H9 (cell line): ENCODE results near the gene BBOF1. TPM values are rescaled to one million over a fixed set of nuclear protein-coding genes. Genes with fewer than 3 reads are reported as not detected.

Experiments used
- DNase-seq: peaks from one replicate; pipeline ENCODE4 v3.0.0-alpha.2; 2017
- H2AFZ ChIP-seq: one replicate; pipeline ENCODE4 v1.6.1; 2013; ENCODE audit warnings: mild to moderate bottlenecking, low read length, control low read depth, moderate library complexity
- H2AK5ac ChIP-seq: 2 replicates; pipeline ENCODE4 v1.6.1; 2013; ENCODE audit warnings: low read length, control low read depth, mixed read lengths; ENCODE audit not compliant: insufficient read length
- H2BK120ac ChIP-seq: one replicate; pipeline ENCODE4 v1.6.1; 2013; ENCODE audit warnings: low read depth, mild to moderate bottlenecking, low read length, control low read depth, inconsistent platforms; ENCODE audit not compliant: poor library complexity, severe bottlenecking
- H2BK12ac ChIP-seq: 2 replicates; pipeline ENCODE4 v1.6.1; 2013; ENCODE audit warnings: low read length, control low read depth, mixed read lengths, low read depth; ENCODE audit not compliant: insufficient read length
- H2BK15ac ChIP-seq: 2 replicates; pipeline ENCODE4 v1.6.1; 2013; ENCODE audit warnings: low read depth, low read length, control low read depth
- H2BK20ac ChIP-seq: one replicate; pipeline ENCODE4 v1.6.1; 2013; ENCODE audit warnings: low read depth, mild to moderate bottlenecking, low read length, control low read depth, inconsistent platforms; ENCODE audit not compliant: poor library complexity, severe bottlenecking
- H2BK5ac ChIP-seq: 2 replicates; pipeline ENCODE4 v1.6.1; 2013; ENCODE audit warnings: low read length, control low read depth, mixed read lengths; ENCODE audit not compliant: insufficient read length
- H3K14ac ChIP-seq: 2 replicates; pipeline ENCODE4 v1.6.1; 2013; ENCODE audit warnings: low read length, control low read depth; ENCODE audit not compliant: insufficient read depth
- H3K18ac ChIP-seq: 2 replicates; pipeline ENCODE4 v1.6.1; 2013; ENCODE audit warnings: low read depth, mild to moderate bottlenecking, mixed read lengths, low read length, control low read depth; ENCODE audit not compliant: insufficient read length
- H3K23ac ChIP-seq: 2 replicates; pipeline ENCODE4 v1.6.1; 2013; ENCODE audit warnings: low read length, control low read depth, mixed read lengths, low read depth; ENCODE audit not compliant: insufficient read length
- H3K23me2 ChIP-seq: 2 replicates; pipeline ENCODE4 v1.6.1; 2013; ENCODE audit warnings: low read depth, mild to moderate bottlenecking, mixed read lengths, low read length, control low read depth; ENCODE audit not compliant: insufficient read length, poor library complexity, severe bottlenecking
- H3K27ac ChIP-seq: 2 replicates; pipeline ENCODE4 v1.5.1; 2013; ENCODE audit warnings: low read length, control low read depth, mixed read lengths, low read depth; ENCODE audit not compliant: insufficient read length
- H3K27me3 ChIP-seq: 2 replicates; pipeline ENCODE4 v1.6.1; 2013; ENCODE audit warnings: low read length, control low read depth, inconsistent platforms; ENCODE audit not compliant: insufficient read depth
- H3K4ac ChIP-seq: 2 replicates; pipeline ENCODE4 v1.6.1; 2013; ENCODE audit warnings: low read depth, mild to moderate bottlenecking, control low read depth, inconsistent platforms, low read length, moderate library complexity
- H3K4me1 ChIP-seq: 2 replicates; pipeline ENCODE4 v1.6.1; 2013; ENCODE audit warnings: low read length, control low read depth, inconsistent platforms; ENCODE audit not compliant: insufficient read depth
- H3K4me2 ChIP-seq: 2 replicates; pipeline ENCODE4 v1.6.1; 2013; ENCODE audit warnings: low read length, control low read depth, mixed read lengths; ENCODE audit not compliant: insufficient read length, insufficient read depth
- H3K56ac ChIP-seq: 2 replicates; pipeline ENCODE4 v1.6.1; 2013; ENCODE audit warnings: low read depth, mild to moderate bottlenecking, mixed read lengths, low read length, control low read depth; ENCODE audit not compliant: insufficient read length
- H3K79me1 ChIP-seq: 2 replicates; pipeline ENCODE4 v1.6.1; 2013; ENCODE audit warnings: low read depth, mild to moderate bottlenecking, moderate library complexity, low read length, control low read depth, inconsistent platforms; ENCODE audit not compliant: insufficient read depth, poor library complexity, severe bottlenecking
- H3K79me2 ChIP-seq: 2 replicates; pipeline ENCODE4 v1.6.1; 2013; ENCODE audit warnings: low read length, control low read depth, inconsistent platforms; ENCODE audit not compliant: insufficient read depth
- H3K9ac ChIP-seq: 2 replicates; pipeline ENCODE4 v1.6.1; 2013; ENCODE audit warnings: low read length, control low read depth, mixed read lengths; ENCODE audit not compliant: insufficient read length; ENCODE audit errors: extremely low read depth
- H3K9me3 ChIP-seq: one replicate; pipeline ENCODE4 v1.6.1; 2013; ENCODE audit warnings: low read depth, low read length, inconsistent platforms; ENCODE audit not compliant: control insufficient read depth
- H3T11ph ChIP-seq: one replicate; pipeline ENCODE4 v1.6.1; 2013; ENCODE audit warnings: mild to moderate bottlenecking, low read length, control low read depth, inconsistent platforms
- H4K20me1 ChIP-seq: one replicate; pipeline ENCODE4 v1.6.1; 2013; ENCODE audit not compliant: control insufficient read depth, insufficient read length, insufficient read depth
- H4K5ac ChIP-seq: 2 replicates; pipeline ENCODE4 v1.6.1; 2013; ENCODE audit warnings: low read depth, mild to moderate bottlenecking, mixed read lengths, low read length, control low read depth; ENCODE audit not compliant: insufficient read length
- H4K8ac ChIP-seq: replicated peaks from 2 replicates; pipeline ENCODE4 v1.6.1; 2013; ENCODE audit warnings: low read length, control low read depth, mixed read lengths, low read depth; ENCODE audit not compliant: insufficient read length
- H4K91ac ChIP-seq: 2 replicates; pipeline ENCODE4 v1.6.1; 2013; ENCODE audit warnings: low read depth, mild to moderate bottlenecking, moderate library complexity, mixed read lengths, low read length, control low read depth; ENCODE audit not compliant: insufficient read length
- H3K27ac Mint-ChIP-seq, 3 experiments: 2 replicates in 2 of 3; 3 replicates in 1 of 3; pipeline ENCODE4 v1.8.0; 2020 to 2021; ENCODE audit warnings: mixed read lengths in 3 of 3, mild to moderate bottlenecking in 1 of 3, moderate library complexity in 1 of 3
- H3K27me3 Mint-ChIP-seq: 2 replicates; pipeline ENCODE4 v1.8.0; 2021; ENCODE audit warnings: low read depth, mild to moderate bottlenecking, moderate library complexity, mixed read lengths
- H3K36me3 Mint-ChIP-seq, 3 experiments: 2 replicates in 2 of 3; 3 replicates in 1 of 3; pipeline ENCODE4 v1.8.0; 2020 to 2021; ENCODE audit warnings: low read depth in 3 of 3, mixed read lengths in 3 of 3; ENCODE audit not compliant: insufficient read depth in 1 of 3
- H3K4me1 Mint-ChIP-seq, 2 experiments: 2 replicates each; pipeline ENCODE4 v1.8.0; 2020; ENCODE audit warnings: mixed read lengths in 2 of 2
- H3K4me3 Mint-ChIP-seq, 2 experiments: 2 replicates in 1 of 2; 3 replicates in 1 of 2; pipeline ENCODE4 v1.8.0; 2020 to 2021; ENCODE audit warnings: mild to moderate bottlenecking in 2 of 2, mixed read lengths in 2 of 2, moderate library complexity in 1 of 2
- H3K9me3 Mint-ChIP-seq, 2 experiments: 2 replicates in 1 of 2; 3 replicates in 1 of 2; pipeline ENCODE4 v1.8.0; 2020; ENCODE audit warnings: mild to moderate bottlenecking in 2 of 2, mixed read lengths in 2 of 2, moderate library complexity in 1 of 2
- WGBS: extraction: QIAGEN DNeasy Blood & Tissue Kit; methylation state at CpG from one replicate; pipeline ENCODE4 v1.1.7; 2013; ENCODE audit warnings: missing lambda C conversion rate, low lambda C conversion rate, mixed read lengths; ENCODE audit not compliant: insufficient read length; ENCODE audit errors: extremely low coverage; 5-methylcytosine and 5-hydroxymethylcytosine counted together
- total RNA-seq: library from RNA; stranded (reverse); gene quantifications from 2 replicates; pipeline ENCODE4 v1.2.1, GENCODE V29; 2021
- TF ChIP-seq, protein P1 (sequence below): fragments of 200-600 bp; sonication (generic); conservative IDR thresholded peaks from 3 replicates; pipeline ENCODE4 v1.8.0; 2021; ENCODE audit warnings: antibody characterized with exemption, mild to moderate bottlenecking

The BBOF1 gene
- total RNA-seq, 1 experiment from 2014 or later: 0.61 TPM

DNA sequence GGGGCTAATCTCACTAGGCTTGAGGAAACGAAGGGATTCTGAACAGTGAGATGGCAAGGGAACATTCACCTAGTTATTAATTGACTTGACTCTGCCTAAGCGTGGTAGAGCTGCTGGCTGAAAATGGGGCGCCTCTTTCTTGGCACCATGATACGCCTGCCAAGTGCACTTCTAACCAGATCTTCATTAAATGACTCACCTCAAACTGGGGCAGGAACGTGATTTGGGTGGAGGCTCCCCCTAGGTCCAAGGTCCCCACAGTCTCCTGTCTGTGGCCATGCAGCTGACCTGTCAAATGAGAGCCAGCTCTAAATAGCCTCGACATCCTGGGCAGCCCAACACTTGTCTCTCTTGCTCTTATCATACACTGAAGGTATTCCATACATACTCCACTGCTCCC is 43.0 kb upstream of the BBOF1 start:
- no peak overlapping the region for H4K8ac ChIP-seq
- no peaks in the 10 kb centered on the region for H3K79me1 ChIP-seq
- H2BK120ac ChIP-seq: no peak overlapping the region
- Mint-ChIP-seq H3K4me3 (no peak overlapping the region), H3K4me1 (peaks cover 0 to 3% of the 10 kb centered on the region in 2 experiments; a peak in 1 of 4 replicates), H3K9me3 (no peaks in the 10 kb centered on the region), H3K36me3 (peaks cover 0 to 14% (median 0%) of the 10 kb centered on the region in 3 experiments; a peak in 3 of 7 replicates), H3K27me3 (no peaks in the 10 kb centered on the region), H3K27ac (no peak overlapping the region)
- no peak overlapping the region for H2AFZ ChIP-seq
- no peaks in the 10 kb centered on the region for H3K4me1 ChIP-seq
- no peaks in the 10 kb centered on the region for H4K20me1 ChIP-seq
- DNase-seq: no peak
- H3K18ac ChIP-seq: no peak overlapping the region
- no peak overlapping the region for H3K56ac ChIP-seq
- no peak overlapping the region for H2AK5ac ChIP-seq
- H3K9me3 ChIP-seq: no peaks in the 10 kb centered on the region
- no peak overlapping the region for H4K91ac ChIP-seq
- no peak overlapping the region for H3K9ac ChIP-seq
- H3K27ac ChIP-seq: no peak overlapping the region
- TF ChIP-seq, protein P1, sequence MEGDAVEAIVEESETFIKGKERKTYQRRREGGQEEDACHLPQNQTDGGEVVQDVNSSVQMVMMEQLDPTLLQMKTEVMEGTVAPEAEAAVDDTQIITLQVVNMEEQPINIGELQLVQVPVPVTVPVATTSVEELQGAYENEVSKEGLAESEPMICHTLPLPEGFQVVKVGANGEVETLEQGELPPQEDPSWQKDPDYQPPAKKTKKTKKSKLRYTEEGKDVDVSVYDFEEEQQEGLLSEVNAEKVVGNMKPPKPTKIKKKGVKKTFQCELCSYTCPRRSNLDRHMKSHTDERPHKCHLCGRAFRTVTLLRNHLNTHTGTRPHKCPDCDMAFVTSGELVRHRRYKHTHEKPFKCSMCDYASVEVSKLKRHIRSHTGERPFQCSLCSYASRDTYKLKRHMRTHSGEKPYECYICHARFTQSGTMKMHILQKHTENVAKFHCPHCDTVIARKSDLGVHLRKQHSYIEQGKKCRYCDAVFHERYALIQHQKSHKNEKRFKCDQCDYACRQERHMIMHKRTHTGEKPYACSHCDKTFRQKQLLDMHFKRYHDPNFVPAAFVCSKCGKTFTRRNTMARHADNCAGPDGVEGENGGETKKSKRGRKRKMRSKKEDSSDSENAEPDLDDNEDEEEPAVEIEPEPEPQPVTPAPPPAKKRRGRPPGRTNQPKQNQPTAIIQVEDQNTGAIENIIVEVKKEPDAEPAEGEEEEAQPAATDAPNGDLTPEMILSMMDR: no peak
- H4K5ac ChIP-seq: no peak overlapping the region
- no peak overlapping the region for H3K14ac ChIP-seq
- H3K23ac ChIP-seq: no peak overlapping the region
- WGBS: no CpG with 5 or more reads among the region's 6 CpGs
- H3K27me3 ChIP-seq: no peaks in the 10 kb centered on the region
- H3K4ac ChIP-seq: no peak overlapping the region
- H2BK15ac ChIP-seq: no peak overlapping the region
- no peak overlapping the region for H2BK20ac ChIP-seq
- H3K79me2 ChIP-seq: no peaks in the 10 kb centered on the region
- no peak overlapping the region for H2BK12ac ChIP-seq
- no peaks in the 10 kb centered on the region for H3K23me2 ChIP-seq
- H2BK5ac ChIP-seq: no peak overlapping the region
- H3T11ph ChIP-seq: no peak overlapping the region
- no peak overlapping the region for H3K4me2 ChIP-seq
